Kidney capillary endothelial cell (primary cell): Measurements from ENCODE around the gene HNRNPDL.
"Not testable (repeated sequence)": the region's sequence is repeated elsewhere in the genome, so short reads cannot be mapped to it uniquely, and the experiment has no call there.

Experiments used
- DNase-seq: peaks from one replicate; pipeline ENCODE4 v3.0.0-alpha.2; 2018; ENCODE audit warnings: low spot score

HNRNPDL gene

DNA sequence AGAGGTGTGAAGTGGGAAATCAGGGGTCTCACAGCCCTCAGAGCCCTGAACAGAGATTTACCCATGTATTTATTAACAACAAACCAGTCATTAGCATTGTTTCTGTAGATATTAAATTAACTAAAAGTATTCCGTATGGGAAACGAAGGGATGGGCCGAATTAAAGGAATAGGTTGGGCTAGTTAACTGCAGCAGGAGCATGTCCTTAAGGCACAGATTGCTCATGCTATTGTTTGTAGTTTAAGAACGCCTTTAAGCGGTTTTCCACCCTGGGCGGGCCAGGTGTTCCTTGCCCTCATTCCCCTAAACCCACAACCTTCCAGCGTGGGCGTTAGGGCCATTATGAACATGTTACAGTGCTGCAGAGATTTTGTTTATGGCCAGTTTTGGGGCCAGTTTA lies 44.0 kb downstream of the HNRNPDL start:
- not testable (repeated sequence) for DNase-seq

GRCh38 chr4:82382751-82383150 lies 47.5 kb downstream of the HNRNPDL start:
- DNase-seq = no peak

DNA sequence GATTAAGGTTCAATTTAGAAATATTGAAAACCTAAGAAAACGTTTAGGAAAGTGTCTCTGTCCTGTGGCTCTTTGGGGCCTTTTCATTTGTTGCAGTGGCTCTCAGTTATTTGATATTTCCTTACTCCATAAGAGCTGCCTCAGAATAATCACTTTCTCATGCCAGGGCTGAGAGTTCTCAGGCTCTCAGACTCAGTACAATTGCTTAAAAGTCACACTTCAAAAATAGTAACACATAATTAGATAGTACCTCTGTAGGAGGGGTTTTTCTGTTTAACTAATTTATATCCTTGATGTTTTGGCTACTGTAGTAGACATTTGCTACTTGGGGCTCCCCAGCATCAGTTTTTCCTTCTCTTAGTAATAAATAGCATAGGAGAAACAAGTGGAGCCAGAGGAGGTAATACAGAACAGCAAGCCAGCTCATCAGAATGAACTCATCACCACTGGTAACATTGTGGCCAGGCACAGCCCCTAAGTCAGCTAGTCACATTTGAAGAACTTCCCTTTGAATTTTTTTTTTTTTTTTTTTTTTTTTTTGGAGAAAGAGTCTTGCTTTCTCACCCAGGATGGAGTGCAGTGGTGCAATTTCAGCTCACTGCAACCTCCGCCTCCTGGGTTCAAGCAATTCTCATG lies 48.5 kb downstream of the HNRNPDL start:
- DNase-seq = no peak

- no peak for DNase-seq
These were observed 49.0 kb downstream of the HNRNPDL start for GRCh38 chr4:82381235-82381634.

DNA sequence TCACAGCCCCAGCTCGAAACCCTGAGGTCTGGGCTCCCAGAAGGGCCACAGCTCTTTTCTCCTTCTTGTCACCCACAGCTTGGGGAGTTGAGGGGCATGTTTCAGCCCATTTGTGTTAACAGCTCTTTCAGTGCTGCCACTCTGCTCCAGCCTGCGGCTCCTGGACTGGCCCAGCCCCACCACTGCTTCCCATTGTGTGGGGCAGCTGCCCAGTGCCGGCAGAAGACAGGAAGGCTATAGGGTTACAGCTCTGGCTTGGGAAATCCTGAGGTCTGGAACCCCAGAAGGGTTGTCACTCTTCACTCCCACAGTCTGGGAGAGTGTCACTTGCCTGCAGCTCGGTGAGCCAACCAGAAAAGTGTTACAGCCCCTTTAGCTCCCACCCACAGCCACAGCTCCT lies 49.4 kb downstream of the HNRNPDL start:
- no peak for DNase-seq

DNA sequence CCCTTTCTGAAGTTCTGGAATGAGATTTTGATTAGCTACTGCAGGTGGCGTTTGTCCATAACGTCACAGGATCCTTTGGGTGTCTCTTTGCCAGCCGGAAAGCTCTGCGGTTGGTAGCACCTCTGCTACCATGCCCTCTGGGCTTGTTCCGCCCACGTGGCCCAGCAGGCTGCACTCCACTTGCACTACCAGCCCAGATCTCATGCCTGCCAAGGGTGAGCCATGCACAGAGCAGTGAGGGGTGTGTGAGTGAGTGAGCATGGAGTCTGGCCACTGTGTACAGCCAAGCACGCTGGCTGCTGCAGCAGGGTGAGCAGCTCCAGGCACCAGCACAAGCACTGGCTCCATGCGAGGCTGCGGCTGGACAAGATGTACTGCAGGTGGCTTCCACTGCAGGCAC lies 49.9 kb downstream of the HNRNPDL start:
- no peak for DNase-seq

DNA sequence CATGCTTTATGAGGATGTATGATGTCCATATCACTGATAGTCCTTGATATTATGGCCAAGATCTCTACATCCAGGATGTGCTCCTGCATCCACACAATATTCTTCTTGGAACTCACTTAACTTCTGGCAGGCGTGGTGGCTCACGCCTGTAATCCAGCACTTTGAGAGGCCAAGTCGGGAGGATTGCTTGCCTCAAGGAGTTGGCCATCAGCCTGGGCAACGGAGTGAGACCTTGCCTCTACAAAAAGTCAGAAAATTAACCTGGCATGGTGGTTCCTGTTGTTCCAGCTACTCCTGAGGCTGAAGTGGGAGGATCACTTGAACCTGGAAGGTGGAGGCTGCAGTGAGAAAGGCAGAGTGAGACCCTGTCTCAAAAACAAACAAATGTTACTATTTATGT lies 54.2 kb downstream of the HNRNPDL start:
- DNase-seq = no peak

DNA sequence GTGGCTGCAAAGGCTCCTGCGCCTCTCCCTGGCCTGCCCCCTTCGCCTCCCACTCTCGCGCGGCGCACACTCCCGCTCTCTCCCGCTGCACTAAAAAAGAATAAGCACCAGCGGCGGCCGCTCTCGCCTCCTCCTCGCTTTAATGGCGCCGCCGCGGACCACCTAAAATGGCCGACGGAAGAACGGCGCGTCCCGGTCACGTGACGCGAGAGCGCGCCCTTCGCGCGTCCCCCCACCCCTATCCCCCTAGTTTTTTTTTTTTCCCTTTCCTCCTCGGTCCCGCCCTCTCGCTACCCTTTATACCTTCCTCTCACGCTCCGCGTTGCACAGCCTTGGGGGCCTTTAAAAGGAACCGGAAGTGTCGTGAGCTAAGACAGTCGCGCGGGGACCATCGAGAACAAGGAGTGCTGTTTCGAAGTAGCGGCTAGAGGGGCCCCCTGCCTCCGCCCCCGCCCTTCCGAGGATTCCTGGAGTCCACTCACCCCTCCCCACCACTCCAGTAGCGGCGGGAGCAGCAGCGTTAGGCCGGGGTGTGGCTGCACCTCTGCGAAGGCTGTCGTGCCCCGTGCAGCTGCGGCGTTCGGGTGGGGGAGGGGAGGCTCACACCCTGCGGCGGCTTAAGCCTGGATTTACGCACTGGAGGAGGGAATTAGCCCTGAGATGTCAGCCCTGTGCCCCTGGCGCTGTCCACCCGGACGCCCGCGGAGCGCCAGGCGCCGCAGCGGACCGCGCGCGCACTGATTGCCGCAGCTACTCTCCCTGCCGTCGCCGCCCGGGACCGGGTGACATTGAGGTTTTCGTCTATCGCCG lies 56.2 kb downstream of the HNRNPDL start, which contains the start of gene HNRNPD:
Gene HNRNPD (minus strand): TSS at position 176 of the 810 bp plus-strand sequence. CDS start 313 bp downstream, outside the sequence.
- DNase-seq = peak; percentile 96

- no peak for DNase-seq
These were observed 56.8 kb downstream of the HNRNPDL start for GRCh38 chr4:82373486-82373815.
